SK-N-SH treated with all-trans-retinoic acid at 6 μM for 48 hours (cell line): Measurements from ENCODE around the gene ALPK3.

ENCODE experiments used
- ATAC-seq: fragments of 200-7000 bp; cut with Tn5 transposase; 3 replicates; pipeline ENCODE4 v1.9.1; 2020; ENCODE audit warnings: mild to moderate bottlenecking, moderate library complexity
- ARNTL ChIP-seq: fragments of 450-650 bp; formaldehyde crosslinking; IDR thresholded peaks from 2 replicates; pipeline ENCODE4 v1.5.0; 2020; ENCODE audit warnings: low read depth, mild to moderate bottlenecking, moderate library complexity, borderline replicate concordance
- BACH2 ChIP-seq: fragments of 250-450 bp; sonication (Bioruptor Pico); IDR thresholded peaks from 2 replicates; pipeline ENCODE4 v1.9.0; 2021; ENCODE audit warnings: mild to moderate bottlenecking, borderline replicate concordance
- CREB5 ChIP-seq: fragments of 250-450 bp; sonication (Bioruptor Pico); IDR thresholded peaks from 2 replicates; pipeline ENCODE4 v1.5.1; 2020; ENCODE audit warnings: low read depth, mild to moderate bottlenecking, moderate library complexity
- CSDC2 ChIP-seq: fragments of 250-450 bp; sonication (Bioruptor Pico); IDR thresholded peaks from 2 replicates; pipeline ENCODE4 v1.5.0; 2020; ENCODE audit warnings: mild to moderate bottlenecking, moderate library complexity
- GLIS3 ChIP-seq: fragments of 250-450 bp; sonication (Bioruptor Pico); IDR thresholded peaks from 2 replicates; pipeline ENCODE4 v1.5.0; 2020; ENCODE audit warnings: mild to moderate bottlenecking, moderate library complexity
- ISL1 ChIP-seq: fragments of 250-450 bp; sonication (Bioruptor Pico); IDR thresholded peaks from 2 replicates; pipeline ENCODE4 v2.1.2; 2022; ENCODE audit warnings: mild to moderate bottlenecking, moderate library complexity
- OSR1 ChIP-seq: fragments of 250-450 bp; sonication (Bioruptor Pico); IDR thresholded peaks from 2 replicates; pipeline ENCODE4 v1.8.0; 2022; ENCODE audit warnings: moderate library complexity, mild to moderate bottlenecking, inconsistent platforms
- PPARA ChIP-seq: fragments of 250-450 bp; sonication (Bioruptor Pico); IDR thresholded peaks from 2 replicates; pipeline ENCODE4 v1.5.0; 2020; ENCODE audit warnings: mild to moderate bottlenecking, borderline replicate concordance
- RARB ChIP-seq: fragments of 250-450 bp; sonication (Bioruptor Pico); IDR thresholded peaks from 2 replicates; pipeline ENCODE4 v1.8.0; 2021; ENCODE audit warnings: mild to moderate bottlenecking, moderate library complexity
- SNAI2 ChIP-seq: fragments of 250-450 bp; sonication (Bioruptor Pico); IDR thresholded peaks from 2 replicates; pipeline ENCODE4 v1.5.0; 2020; ENCODE audit warnings: mild to moderate bottlenecking, moderate library complexity
- TCF4 ChIP-seq: fragments of 250-450 bp; sonication (Bioruptor Pico); IDR thresholded peaks from 2 replicates; pipeline ENCODE4 v1.8.0; 2021; ENCODE audit warnings: mild to moderate bottlenecking, moderate library complexity, borderline replicate concordance
- TOX ChIP-seq: fragments of 250-450 bp; sonication (Bioruptor Pico); IDR thresholded peaks from 2 replicates; pipeline ENCODE4 v1.8.0; 2021; ENCODE audit warnings: mild to moderate bottlenecking, moderate library complexity, borderline replicate concordance
- TSHZ2 ChIP-seq: fragments of 250-450 bp; sonication (Bioruptor Pico); IDR thresholded peaks from 2 replicates; pipeline ENCODE4 v1.5.0; 2020; ENCODE audit warnings: mild to moderate bottlenecking, moderate library complexity
- ZC3H10 ChIP-seq: fragments of 250-450 bp; sonication (Bioruptor Pico); IDR thresholded peaks from 2 replicates; pipeline ENCODE4 v1.5.1; 2021; ENCODE audit warnings: mild to moderate bottlenecking, moderate library complexity
- ZFP3 ChIP-seq: fragments of 250-450 bp; sonication (Bioruptor Pico); IDR thresholded peaks from 2 replicates; pipeline ENCODE4 v1.5.0; 2020; ENCODE audit warnings: mild to moderate bottlenecking, moderate library complexity
- ZFP30 ChIP-seq: fragments of 450-650 bp; formaldehyde crosslinking; IDR thresholded peaks from 2 replicates; pipeline ENCODE4 v1.5.0; 2022; ENCODE audit warnings: mild to moderate bottlenecking, moderate library complexity
- ZNF565 ChIP-seq: fragments of 450-650 bp; formaldehyde crosslinking; conservative IDR thresholded peaks from 2 replicates; pipeline ENCODE4 v1.5.0; 2020; ENCODE audit warnings: low read depth, mild to moderate bottlenecking, moderate library complexity
- ZNF70 ChIP-seq: fragments of 450-650 bp; formaldehyde crosslinking; IDR thresholded peaks from 2 replicates; pipeline ENCODE4 v1.5.0; 2020; ENCODE audit warnings: mild to moderate bottlenecking, moderate library complexity
- ZNF8 ChIP-seq: fragments of 450-650 bp; formaldehyde crosslinking; IDR thresholded peaks from 2 replicates; pipeline ENCODE4 v1.5.0; 2020; ENCODE audit warnings: mild to moderate bottlenecking, moderate library complexity
- TF ChIP-seq, protein P1 (sequence below): fragments of 250-450 bp; sonication (Bioruptor Pico); IDR thresholded peaks from 2 replicates; pipeline ENCODE4 v1.5.1; 2021; ENCODE audit warnings: mild to moderate bottlenecking, moderate library complexity
- TF ChIP-seq, protein P2 (sequence below): fragments of 250-450 bp; sonication (Bioruptor Pico); IDR thresholded peaks from 2 replicates; pipeline ENCODE4 v1.8.0; 2021; ENCODE audit warnings: low read depth, mild to moderate bottlenecking, moderate library complexity, borderline replicate concordance

Gene ALPK3

DNA sequence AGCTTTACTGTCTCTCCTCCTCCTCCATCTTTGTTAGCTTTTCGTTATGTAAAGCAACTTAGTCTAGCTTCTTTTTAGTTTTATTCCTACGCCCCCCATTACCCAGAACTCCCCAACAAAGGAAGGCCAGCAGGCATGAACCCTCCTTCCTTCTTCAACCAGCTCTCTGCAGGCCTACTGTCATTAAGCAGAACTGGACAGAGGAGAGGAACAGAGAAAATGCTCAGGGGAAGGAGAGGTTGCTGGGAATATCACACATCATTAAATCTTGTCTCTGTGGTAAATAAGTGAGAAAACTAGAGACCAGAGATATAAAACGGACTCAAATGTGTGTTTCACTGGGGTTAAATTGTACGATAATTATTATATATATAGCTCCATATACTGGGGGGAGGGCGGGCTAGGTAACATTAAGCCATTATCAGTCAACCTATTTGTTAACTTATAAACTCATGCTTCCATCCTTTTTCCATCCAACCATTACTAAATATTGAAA is 48.0 kb downstream of the ALPK3 start:
- no peak for ATAC-seq
- TF ChIP-seq ARNTL (CRISPR knock-in tag) = no peak
- no peak for TF ChIP-seq PPARA (CRISPR knock-in tag)
- TF ChIP-seq BACH2 (CRISPR knock-in tag) = no peak
- TF ChIP-seq ZNF8 (CRISPR knock-in tag) = no peak
- TF ChIP-seq ISL1 = no peak
- TF ChIP-seq GLIS3 (CRISPR knock-in tag) = no peak
- TF ChIP-seq SNAI2 (CRISPR knock-in tag) = no peak
- TF ChIP-seq, protein P1, sequence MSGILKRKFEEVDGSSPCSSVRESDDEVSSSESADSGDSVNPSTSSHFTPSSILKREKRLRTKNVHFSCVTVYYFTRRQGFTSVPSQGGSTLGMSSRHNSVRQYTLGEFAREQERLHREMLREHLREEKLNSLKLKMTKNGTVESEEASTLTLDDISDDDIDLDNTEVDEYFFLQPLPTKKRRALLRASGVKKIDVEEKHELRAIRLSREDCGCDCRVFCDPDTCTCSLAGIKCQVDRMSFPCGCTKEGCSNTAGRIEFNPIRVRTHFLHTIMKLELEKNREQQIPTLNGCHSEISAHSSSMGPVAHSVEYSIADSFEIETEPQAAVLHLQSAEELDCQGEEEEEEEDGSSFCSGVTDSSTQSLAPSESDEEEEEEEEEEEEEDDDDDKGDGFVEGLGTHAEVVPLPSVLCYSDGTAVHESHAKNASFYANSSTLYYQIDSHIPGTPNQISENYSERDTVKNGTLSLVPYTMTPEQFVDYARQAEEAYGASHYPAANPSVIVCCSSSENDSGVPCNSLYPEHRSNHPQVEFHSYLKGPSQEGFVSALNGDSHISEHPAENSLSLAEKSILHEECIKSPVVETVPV (CRISPR knock-in tag) = no peak
- TF ChIP-seq, all 23 proteins: peak for 0

GRCh38 chr15:84868037-84868880 is 51.1 kb downstream of the ALPK3 start:
- ATAC-seq = no peak

GRCh38 chr15:84869510-84869909 is 52.4 kb downstream of the ALPK3 start:
- no peak for ATAC-seq

More at GRCh38 chr15:84868037-84868880, 51.1 kb downstream of the ALPK3 start:
- TF ChIP-seq TSHZ2 (CRISPR knock-in tag) = no peak
- TF ChIP-seq ZNF70 (CRISPR knock-in tag) = no peak
- no peak for TF ChIP-seq RARB (CRISPR knock-in tag)
- no peak for TF ChIP-seq TCF4 (CRISPR knock-in tag)
- TF ChIP-seq ZNF565 (CRISPR knock-in tag) = no peak

More at GRCh38 chr15:84869510-84869909, 52.4 kb downstream of the ALPK3 start:
- no peak for TF ChIP-seq ZC3H10 (CRISPR knock-in tag)
- TF ChIP-seq ARNTL (CRISPR knock-in tag) = no peak
- TF ChIP-seq BACH2 (CRISPR knock-in tag) = no peak
- no peak for TF ChIP-seq SNAI2 (CRISPR knock-in tag)
- TF ChIP-seq TCF4 (CRISPR knock-in tag) = no peak
- no peak for TF ChIP-seq ZFP30 (CRISPR knock-in tag)
- TF ChIP-seq CSDC2 (CRISPR knock-in tag) = no peak
- TF ChIP-seq ZNF565 (CRISPR knock-in tag) = no peak
- no peak for TF ChIP-seq PPARA (CRISPR knock-in tag)
- no peak for TF ChIP-seq ZFP3 (CRISPR knock-in tag)
- TF ChIP-seq TOX (CRISPR knock-in tag) = no peak
- no peak for TF ChIP-seq ISL1
- TF ChIP-seq CREB5 (CRISPR knock-in tag) = no peak
- TF ChIP-seq ZNF8 (CRISPR knock-in tag) = no peak
- TF ChIP-seq, protein P1 (CRISPR knock-in tag) = no peak
- TF ChIP-seq, protein P2, sequence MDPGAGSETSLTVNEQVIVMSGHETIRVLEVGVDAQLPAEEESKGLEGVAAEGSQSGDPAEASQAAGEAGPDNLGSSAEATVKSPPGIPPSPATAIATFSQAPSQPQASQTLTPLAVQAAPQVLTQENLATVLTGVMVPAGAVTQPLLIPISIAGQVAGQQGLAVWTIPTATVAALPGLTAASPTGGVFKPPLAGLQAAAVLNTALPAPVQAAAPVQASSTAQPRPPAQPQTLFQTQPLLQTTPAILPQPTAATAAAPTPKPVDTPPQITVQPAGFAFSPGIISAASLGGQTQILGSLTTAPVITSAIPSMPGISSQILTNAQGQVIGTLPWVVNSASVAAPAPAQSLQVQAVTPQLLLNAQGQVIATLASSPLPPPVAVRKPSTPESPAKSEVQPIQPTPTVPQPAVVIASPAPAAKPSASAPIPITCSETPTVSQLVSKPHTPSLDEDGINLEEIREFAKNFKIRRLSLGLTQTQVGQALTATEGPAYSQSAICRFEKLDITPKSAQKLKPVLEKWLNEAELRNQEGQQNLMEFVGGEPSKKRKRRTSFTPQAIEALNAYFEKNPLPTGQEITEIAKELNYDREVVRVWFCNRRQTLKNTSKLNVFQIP (CRISPR knock-in tag) = no peak
- TF ChIP-seq GLIS3 (CRISPR knock-in tag) = no peak
- no peak for TF ChIP-seq ZNF70 (CRISPR knock-in tag)
- no peak for TF ChIP-seq OSR1 (CRISPR knock-in tag)
- TF ChIP-seq RARB (CRISPR knock-in tag) = no peak
